SH-SY5Y (cell line): ENCODE results near the gene RSPO1.

Experiments
- GATA2 ChIP-seq: IDR thresholded peaks from 2 replicates; pipeline ENCODE4 v1.6.1; 2011; ENCODE audit warnings: mild to moderate bottlenecking, low read depth, low read length
- GATA3 ChIP-seq: IDR thresholded peaks from 2 replicates; pipeline ENCODE4 v1.6.1; 2011; ENCODE audit warnings: low read depth, mild to moderate bottlenecking, low read length, moderate library complexity

DNA sequence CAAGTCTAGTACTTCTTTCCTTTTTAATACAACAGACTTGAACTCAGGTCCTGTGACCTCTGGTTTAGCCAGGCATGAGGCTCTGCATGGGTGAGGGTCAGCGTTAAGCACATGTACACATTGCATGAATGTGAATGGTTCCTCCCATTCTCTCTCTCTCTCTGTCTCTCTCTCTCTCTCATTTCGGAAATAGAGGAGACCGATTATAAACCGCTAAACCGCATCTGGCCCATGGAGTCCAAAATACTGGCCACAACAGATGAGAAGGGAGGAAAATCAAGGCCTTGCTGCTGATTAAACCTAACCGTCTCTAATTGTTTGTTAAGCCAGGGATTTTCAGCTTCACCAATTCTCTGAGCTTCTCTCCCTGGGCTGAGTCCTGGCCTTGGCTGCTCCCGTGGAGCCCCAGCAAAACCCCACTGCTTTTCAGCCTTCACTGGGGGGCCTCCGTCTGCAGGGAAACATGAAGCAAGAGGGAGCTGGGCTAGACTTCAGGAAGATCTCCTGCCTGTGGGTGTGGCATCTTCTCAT is 6.6 kb downstream of the RSPO1 start:
- TF ChIP-seq GATA3 (no peak), GATA2 (no peak)
